GM06990 (cell line): ENCODE data around the gene CYTH2.

Experiments
- DNase-seq: peaks from one replicate; pipeline ENCODE4 v3.0.0-alpha.2; 2011; ENCODE audit not compliant: insufficient read length; ENCODE audit errors: extremely low read depth
- H3K27me3 ChIP-seq: replicated peaks from 2 replicates; pipeline ENCODE4 v1.6.0; 2011; ENCODE audit warnings: low read length; ENCODE audit not compliant: control insufficient read depth, insufficient read depth
- H3K36me3 ChIP-seq: 2 replicates; pipeline ENCODE4 v1.5.1; 2011; ENCODE audit warnings: low read length; ENCODE audit not compliant: control insufficient read depth, insufficient read depth
- H3K4me3 ChIP-seq: replicated peaks from 2 replicates; pipeline ENCODE4 v1.5.1; 2011; ENCODE audit warnings: low read depth, mild to moderate bottlenecking, control low read depth, low read length
- TF ChIP-seq, protein P1 (sequence below): IDR thresholded peaks from 2 replicates; pipeline ENCODE4 v1.5.1; 2011; ENCODE audit warnings: low read length, control low read depth, mild to moderate bottlenecking, inconsistent platforms; ENCODE audit not compliant: insufficient read depth, poor library complexity, severe bottlenecking

CYTH2 gene, protein sequence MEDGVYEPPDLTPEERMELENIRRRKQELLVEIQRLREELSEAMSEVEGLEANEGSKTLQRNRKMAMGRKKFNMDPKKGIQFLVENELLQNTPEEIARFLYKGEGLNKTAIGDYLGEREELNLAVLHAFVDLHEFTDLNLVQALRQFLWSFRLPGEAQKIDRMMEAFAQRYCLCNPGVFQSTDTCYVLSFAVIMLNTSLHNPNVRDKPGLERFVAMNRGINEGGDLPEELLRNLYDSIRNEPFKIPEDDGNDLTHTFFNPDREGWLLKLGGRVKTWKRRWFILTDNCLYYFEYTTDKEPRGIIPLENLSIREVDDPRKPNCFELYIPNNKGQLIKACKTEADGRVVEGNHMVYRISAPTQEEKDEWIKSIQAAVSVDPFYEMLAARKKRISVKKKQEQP

DNA sequence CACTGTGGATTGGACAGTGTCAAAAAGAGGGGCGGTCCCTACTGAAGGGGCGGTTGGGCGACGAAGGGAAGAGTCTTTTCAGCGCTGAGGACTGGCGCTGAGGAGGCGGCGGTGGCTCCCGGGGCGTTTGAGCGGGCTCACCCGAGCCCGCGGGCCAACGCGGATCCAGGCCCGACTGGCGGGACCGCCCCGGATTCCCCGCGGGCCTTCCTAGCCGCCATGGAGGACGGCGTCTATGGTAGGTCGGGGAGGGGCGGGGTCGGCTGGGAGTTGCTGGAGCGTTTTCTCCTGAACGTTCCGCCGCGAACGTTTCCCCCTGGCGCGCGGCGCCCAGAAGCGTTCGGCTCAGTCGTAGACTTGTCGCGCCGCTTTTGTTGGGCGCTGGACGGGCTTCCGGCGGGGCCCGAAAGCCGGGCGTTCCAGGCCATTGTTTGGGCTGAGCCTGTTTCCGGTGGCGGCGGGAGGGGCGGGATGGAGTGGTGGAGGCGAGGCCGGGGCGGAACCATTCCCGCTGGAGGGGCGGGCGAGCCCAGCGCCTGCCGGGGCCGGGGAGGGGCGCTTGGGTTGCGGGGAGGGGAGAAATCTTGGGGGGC is at the start of gene CYTH2:
CYTH2 (plus strand) TSS at position 81 of the 593 bp plus-strand sequence; CDS start at position 220, 139 bp downstream.
- Histone ChIP-seq H3K4me3 (peak within 1 kb of the TSS; percentile 82), H3K36me3 (peaks cover 15% of the 10 kb centered on the region), H3K27me3 (no peaks in the 10 kb centered on the region)
- peak; percentile 80 for DNase-seq
- TF ChIP-seq, protein P1, sequence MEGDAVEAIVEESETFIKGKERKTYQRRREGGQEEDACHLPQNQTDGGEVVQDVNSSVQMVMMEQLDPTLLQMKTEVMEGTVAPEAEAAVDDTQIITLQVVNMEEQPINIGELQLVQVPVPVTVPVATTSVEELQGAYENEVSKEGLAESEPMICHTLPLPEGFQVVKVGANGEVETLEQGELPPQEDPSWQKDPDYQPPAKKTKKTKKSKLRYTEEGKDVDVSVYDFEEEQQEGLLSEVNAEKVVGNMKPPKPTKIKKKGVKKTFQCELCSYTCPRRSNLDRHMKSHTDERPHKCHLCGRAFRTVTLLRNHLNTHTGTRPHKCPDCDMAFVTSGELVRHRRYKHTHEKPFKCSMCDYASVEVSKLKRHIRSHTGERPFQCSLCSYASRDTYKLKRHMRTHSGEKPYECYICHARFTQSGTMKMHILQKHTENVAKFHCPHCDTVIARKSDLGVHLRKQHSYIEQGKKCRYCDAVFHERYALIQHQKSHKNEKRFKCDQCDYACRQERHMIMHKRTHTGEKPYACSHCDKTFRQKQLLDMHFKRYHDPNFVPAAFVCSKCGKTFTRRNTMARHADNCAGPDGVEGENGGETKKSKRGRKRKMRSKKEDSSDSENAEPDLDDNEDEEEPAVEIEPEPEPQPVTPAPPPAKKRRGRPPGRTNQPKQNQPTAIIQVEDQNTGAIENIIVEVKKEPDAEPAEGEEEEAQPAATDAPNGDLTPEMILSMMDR: no peak

DNA sequence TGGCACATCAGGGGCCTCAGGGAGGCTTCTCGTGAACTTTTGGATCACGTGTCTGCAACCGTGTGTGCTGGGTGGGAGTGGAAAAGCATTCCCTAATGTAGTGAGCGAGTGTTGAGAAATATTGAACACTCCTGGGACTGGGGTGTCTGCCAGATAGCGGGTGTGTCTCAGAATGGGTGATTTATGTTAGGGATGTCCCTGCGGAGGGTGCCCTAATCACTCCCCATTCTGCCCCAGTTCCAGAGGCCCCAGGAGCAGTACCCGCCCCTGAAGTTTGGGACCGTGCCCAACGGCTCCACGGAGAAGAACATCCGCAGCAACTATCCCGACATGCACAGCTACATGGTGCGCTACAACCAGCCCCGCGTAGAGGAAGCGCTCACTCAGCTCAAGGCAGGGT is 47.6 kb upstream of the CYTH2 start:
- H3K4me3 ChIP-seq: no peak overlapping the region
- DNase-seq: no peak
- no peaks in the 10 kb centered on the region for H3K36me3 ChIP-seq
- TF ChIP-seq, protein P1: no peak
- H3K27me3 ChIP-seq: no peaks in the 10 kb centered on the region

DNA sequence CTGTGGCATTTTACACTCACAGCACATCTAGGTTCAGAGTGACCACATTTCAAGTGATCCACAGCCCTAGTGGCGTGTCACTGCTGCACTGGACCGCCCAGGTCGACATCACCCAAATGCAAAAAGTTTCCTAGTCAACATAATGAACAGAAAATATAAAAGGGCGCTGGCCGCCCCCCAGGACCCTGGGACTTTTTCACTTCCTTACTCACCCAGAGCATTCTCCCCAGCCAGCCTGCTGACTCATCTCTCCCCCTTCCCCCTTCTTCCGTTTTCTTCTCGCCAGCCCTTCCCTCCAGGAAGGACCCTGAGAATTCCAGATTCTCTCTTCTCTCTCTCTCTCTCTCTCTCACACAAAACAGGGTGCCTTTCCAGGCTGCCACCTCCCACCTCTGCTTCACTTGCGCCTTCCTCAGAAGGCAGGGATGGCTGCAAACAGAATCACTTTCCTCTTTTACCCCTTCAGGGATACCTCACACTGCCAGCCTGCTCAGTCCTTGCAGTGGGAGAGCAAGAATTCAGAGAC is 44.4 kb upstream of the CYTH2 start:
- no peak overlapping the region for H3K4me3 ChIP-seq
- TF ChIP-seq, protein P1: no peak
- H3K36me3 ChIP-seq: no peaks in the 10 kb centered on the region
- no peak for DNase-seq
- H3K27me3 ChIP-seq: no peaks in the 10 kb centered on the region

DNA sequence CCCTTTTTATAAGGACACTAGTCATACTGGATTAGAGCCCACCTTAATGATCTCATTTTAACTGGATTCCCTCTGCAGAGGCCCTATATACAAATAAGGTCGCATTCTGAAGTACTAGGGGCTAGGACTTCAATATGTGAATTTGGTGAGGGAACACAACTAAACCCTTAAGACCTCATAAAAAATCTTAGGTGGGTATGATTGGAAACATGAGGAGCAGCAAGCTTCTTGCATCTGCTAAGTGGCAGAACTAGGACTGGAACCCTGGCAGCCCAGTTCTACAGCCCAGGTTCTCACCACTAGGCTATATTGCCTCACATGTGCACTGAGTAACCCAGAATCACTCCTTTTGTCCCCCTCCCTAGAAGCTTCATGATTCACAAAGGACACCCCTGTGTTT is 40.5 kb upstream of the CYTH2 start:
- Histone ChIP-seq H3K4me3 (no peak overlapping the region), H3K36me3 (no peaks in the 10 kb centered on the region), H3K27me3 (no peaks in the 10 kb centered on the region)
- DNase-seq: no peak
- TF ChIP-seq, protein P1: no peak

DNA sequence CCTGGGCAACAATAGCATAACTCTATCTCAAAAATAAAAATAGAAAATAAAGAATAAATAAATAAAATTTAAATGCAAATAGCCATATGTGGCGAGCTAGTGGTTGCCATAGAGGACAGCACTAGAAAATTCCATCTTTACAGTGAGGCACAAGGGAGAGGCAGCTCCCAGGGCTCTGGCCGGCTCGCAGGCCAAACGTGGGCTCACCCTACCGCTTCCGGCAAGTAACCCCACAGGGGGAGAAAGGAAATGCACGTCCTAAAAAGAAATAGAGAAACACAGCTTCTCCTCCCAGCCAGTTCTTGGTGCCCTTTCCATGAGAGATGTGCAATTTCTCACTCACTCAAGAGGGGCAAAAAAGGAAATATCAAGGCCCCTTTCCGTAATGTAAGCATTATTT is 35.8 kb upstream of the CYTH2 start:
- Histone ChIP-seq H3K4me3 (no peak overlapping the region), H3K27me3 (no peaks in the 10 kb centered on the region), H3K36me3 (no peaks in the 10 kb centered on the region)
- no peak for DNase-seq
- TF ChIP-seq, protein P1: no peak
